Karpas-422 (cell line): ENCODE data around the gene NALCN. TPM values are rescaled to one million over a fixed set of nuclear protein-coding genes. Genes with fewer than 3 reads are reported as not detected.
A peak's percentile ranks its signal among the peaks of the same experiment; 100 is the strongest.

Experiments used
- DNase-seq: peaks from one replicate; pipeline ENCODE4 v3.0.0-alpha.2; 2015
- H2AFZ ChIP-seq: fragments of 200-600 bp; sonication (generic); 2 replicates; pipeline ENCODE4 v1.6.1; 2014; ENCODE audit warnings: antibody characterized with exemption, low read length, mixed read lengths
- H3K27ac ChIP-seq: fragments of 200-600 bp; sonication (generic); 2 replicates; pipeline ENCODE4 v1.5.1; 2014; ENCODE audit warnings: mild to moderate bottlenecking, low read length, moderate library complexity
- H3K27me3 ChIP-seq: fragments of 200-600 bp; sonication (generic); 2 replicates; pipeline ENCODE4 v1.6.1; 2014; ENCODE audit warnings: low read length, mixed read lengths
- H3K36me3 ChIP-seq: fragments of 200-600 bp; sonication (generic); 2 replicates; pipeline ENCODE4 v1.6.1; 2014; ENCODE audit warnings: low read length, mixed read lengths; ENCODE audit not compliant: insufficient read depth
- H3K4me1 ChIP-seq: fragments of 200-600 bp; sonication (generic); 2 replicates; pipeline ENCODE4 v1.6.1; 2014; ENCODE audit warnings: mild to moderate bottlenecking, low read length, mixed read lengths
- H3K4me2 ChIP-seq: fragments of 200-600 bp; sonication (generic); 2 replicates; pipeline ENCODE4 v1.6.1; 2014; ENCODE audit warnings: low read length, low read depth, mild to moderate bottlenecking; ENCODE audit not compliant: poor library complexity, severe bottlenecking
- H3K4me3 ChIP-seq: fragments of 200-600 bp; sonication (generic); 2 replicates; pipeline ENCODE4 v1.5.1; 2014; ENCODE audit warnings: mild to moderate bottlenecking, antibody characterized with exemption, low read length, mixed read lengths
- H3K79me2 ChIP-seq: fragments of 200-600 bp; sonication (generic); 2 replicates; pipeline ENCODE4 v1.6.1; 2014; ENCODE audit warnings: mild to moderate bottlenecking, low read length, mixed read lengths
- H3K9ac ChIP-seq: fragments of 200-600 bp; sonication (generic); 2 replicates; pipeline ENCODE4 v1.6.0; 2014; ENCODE audit warnings: low read length
- H3K9me2 ChIP-seq: fragments of 200-600 bp; sonication (generic), shearing (Covaris generic); replicated peaks from 2 replicates; pipeline ENCODE4 v1.6.0; 2014; ENCODE audit warnings: mild to moderate bottlenecking, low read length, moderate library complexity; ENCODE audit not compliant: insufficient read depth
- H3K9me3 ChIP-seq: fragments of 300-700, 200-600 bp; sonication (generic); 2 replicates; pipeline ENCODE4 v1.6.1; 2014; ENCODE audit warnings: low read length, mixed read lengths
- H4K20me1 ChIP-seq: fragments of 200-600 bp; sonication (generic); 2 replicates; pipeline ENCODE4 v1.6.1; 2014; ENCODE audit warnings: mild to moderate bottlenecking, antibody characterized with exemption, low read length, low read depth; ENCODE audit not compliant: insufficient read depth
- total RNA-seq: library from RNA; depleted of rRNA; stranded (reverse); fragments of >200 nt; shearing (Covaris generic); gene quantifications from 2 replicates; pipeline ENCODE4 v1.2.3, GENCODE V29; 2014; ENCODE audit warnings: low replicate concordance; rRNA removed

The NALCN gene
- total RNA-seq = 0.04 TPM in 1 of 2 replicates, not detected in the other

DNA sequence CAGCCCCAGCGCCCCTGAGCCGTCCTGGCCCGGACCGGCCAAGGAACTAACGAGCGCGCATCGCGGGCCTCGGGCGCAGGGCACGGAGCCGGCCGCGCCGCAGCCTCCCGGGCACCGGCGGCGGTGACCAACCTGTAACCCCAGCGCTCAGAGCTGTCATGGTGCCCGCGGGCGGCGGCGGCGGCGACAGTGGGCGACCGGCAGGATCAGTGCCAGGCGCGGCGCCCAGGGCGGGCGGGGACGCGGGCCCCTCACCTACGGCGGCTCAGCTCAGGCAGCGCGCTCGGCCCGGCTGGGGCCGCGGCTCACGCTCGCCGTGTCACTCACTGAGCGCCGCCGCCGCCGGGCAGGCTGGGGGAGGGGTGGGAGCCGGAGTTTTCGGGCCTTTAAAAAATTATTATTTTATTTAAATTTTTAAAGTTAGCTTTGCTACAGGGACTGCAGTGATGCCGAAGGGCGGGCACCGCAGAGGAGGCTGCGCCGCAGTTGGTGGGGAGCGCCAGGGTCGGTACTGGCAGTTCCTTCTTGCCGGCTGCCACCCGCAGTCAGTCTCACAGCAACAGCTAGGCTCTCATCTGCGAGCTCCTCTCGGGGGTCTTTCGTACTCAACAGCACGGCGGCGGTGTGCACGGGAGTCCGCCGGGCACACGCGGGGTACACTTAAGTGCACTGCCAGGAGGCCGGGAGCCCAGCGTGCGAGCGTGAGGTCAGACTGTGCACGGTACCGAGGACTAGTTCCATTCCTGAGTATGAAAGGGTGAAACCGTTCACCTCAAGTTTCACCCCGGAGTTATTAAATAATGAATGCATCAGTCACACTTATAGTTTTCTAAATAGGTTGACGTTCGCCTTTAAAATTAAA lies at the start of gene NALCN:
Gene NALCN (minus strand): TSS at position 328 of the 862 bp plus-strand sequence. CDS start 17,382 bp downstream, outside the sequence.
- H3K4me1 ChIP-seq = no peaks in the 10 kb centered on the region
- H3K36me3 ChIP-seq = no peaks in the 10 kb centered on the region
- no peak for DNase-seq
- H3K79me2 ChIP-seq = no peaks in the 10 kb centered on the region
- no peak within 1 kb of the TSS for H3K4me2 ChIP-seq
- no peak within 1 kb of the TSS for H2AFZ ChIP-seq
- H3K4me3 ChIP-seq = no peak within 1 kb of the TSS
- H4K20me1 ChIP-seq = no peaks in the 10 kb centered on the region
- no peak within 1 kb of the TSS for H3K9ac ChIP-seq
- H3K9me3 ChIP-seq = no peaks in the 10 kb centered on the region
- H3K27ac ChIP-seq = no peak within 1 kb of the TSS
- no peaks in the 10 kb centered on the region for H3K9me2 ChIP-seq
- H3K27me3 ChIP-seq = no peaks in the 10 kb centered on the region

DNA sequence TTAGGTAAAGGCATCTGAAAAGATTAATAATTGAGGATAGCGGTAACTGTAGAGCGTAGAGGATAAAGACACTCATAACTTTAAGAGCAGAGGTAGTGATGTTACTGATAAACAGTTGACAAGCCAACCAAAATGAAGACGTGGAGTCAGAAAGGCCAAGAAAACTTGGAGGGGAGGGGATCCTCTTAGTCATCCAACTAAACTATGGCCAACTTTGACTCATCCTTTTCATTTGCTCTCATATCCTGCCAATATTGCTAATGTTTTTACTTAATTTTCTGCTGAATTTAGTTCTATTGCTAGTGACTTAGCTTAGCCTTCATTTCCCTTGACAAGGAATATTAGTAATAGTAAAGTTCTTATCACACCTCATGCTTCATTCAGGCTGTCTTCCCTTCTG lies 49.6 kb upstream of the NALCN start:
- H3K27me3 ChIP-seq = no peaks in the 10 kb centered on the region
- DNase-seq = no peak
- no peak overlapping the region for H3K4me2 ChIP-seq
- no peak overlapping the region for H3K4me3 ChIP-seq
- no peaks in the 10 kb centered on the region for H3K9me2 ChIP-seq
- H3K27ac ChIP-seq = no peak overlapping the region
- H3K4me1 ChIP-seq = no peaks in the 10 kb centered on the region
- H2AFZ ChIP-seq = no peak overlapping the region
- H3K36me3 ChIP-seq = no peaks in the 10 kb centered on the region
- H3K9me3 ChIP-seq = no peaks in the 10 kb centered on the region
- no peaks in the 10 kb centered on the region for H3K79me2 ChIP-seq
- no peak overlapping the region for H3K9ac ChIP-seq
- H4K20me1 ChIP-seq = no peaks in the 10 kb centered on the region

DNA sequence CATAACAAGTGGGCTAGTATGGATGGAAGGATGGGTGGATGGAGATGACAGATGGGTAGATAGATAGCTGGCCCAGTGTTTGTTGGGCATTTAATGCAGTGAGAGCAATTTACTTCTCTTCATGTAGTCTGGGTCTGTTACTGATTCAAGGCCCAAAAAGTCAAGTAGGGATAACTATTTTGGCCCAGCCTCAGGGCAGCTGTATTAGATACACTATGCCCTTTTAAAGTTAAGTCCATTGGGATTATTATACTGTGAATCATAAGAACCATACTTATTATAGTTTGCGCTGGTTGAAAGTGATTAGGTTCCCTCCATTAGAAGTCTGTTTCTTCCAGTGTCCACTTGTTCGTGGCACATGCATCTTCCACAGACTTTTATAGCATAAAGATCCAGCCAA lies 40.9 kb upstream of the NALCN start:
- Histone ChIP-seq H3K9me3 (no peaks in the 10 kb centered on the region), H3K27ac (no peak overlapping the region), H4K20me1 (no peaks in the 10 kb centered on the region), H3K4me3 (no peak overlapping the region), H2AFZ (no peak overlapping the region), H3K9ac (no peak overlapping the region), H3K36me3 (no peaks in the 10 kb centered on the region), H3K4me1 (no peaks in the 10 kb centered on the region; the same call in 1 of the 2 replicates), H3K4me2 (no peak overlapping the region), H3K27me3 (no peaks in the 10 kb centered on the region), H3K79me2 (no peaks in the 10 kb centered on the region), H3K9me2 (0 out of 2 replicates have a peak, but pooled peaks cover 3% of the 10 kb centered on the region)
- DNase-seq = no peak

DNA sequence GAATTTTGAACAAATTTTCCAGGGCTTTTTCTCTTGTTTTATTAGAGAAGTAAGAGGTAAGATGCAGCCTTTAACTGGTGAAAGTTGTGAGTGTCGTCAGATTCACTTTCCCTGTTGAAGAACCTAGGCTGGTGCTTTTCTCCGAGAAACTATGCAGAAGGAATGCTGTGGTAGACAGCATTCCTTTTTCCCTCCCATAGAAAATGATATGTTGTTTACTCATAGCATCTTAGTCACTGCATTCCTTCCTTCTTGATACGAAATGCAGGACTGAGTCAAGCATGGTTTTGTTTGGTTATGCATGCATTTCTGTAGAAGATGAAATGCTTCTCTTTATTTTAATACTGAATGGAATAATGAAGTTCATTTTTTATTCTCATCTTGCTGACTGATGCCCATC lies 39.6 kb upstream of the NALCN start:
- Histone ChIP-seq H3K9me2 (0 out of 2 replicates have a peak, but pooled peaks cover 3% of the 10 kb centered on the region), H3K4me3 (no peak overlapping the region), H3K79me2 (no peaks in the 10 kb centered on the region), H3K27me3 (no peaks in the 10 kb centered on the region), H3K4me2 (no peak overlapping the region), H3K9ac (no peak overlapping the region), H3K36me3 (no peaks in the 10 kb centered on the region), H4K20me1 (no peaks in the 10 kb centered on the region), H2AFZ (no peak overlapping the region), H3K9me3 (no peaks in the 10 kb centered on the region), H3K4me1 (no peaks in the 10 kb centered on the region; the same call in 1 of the 2 replicates), H3K27ac (no peak overlapping the region)
- DNase-seq = no peak

DNA sequence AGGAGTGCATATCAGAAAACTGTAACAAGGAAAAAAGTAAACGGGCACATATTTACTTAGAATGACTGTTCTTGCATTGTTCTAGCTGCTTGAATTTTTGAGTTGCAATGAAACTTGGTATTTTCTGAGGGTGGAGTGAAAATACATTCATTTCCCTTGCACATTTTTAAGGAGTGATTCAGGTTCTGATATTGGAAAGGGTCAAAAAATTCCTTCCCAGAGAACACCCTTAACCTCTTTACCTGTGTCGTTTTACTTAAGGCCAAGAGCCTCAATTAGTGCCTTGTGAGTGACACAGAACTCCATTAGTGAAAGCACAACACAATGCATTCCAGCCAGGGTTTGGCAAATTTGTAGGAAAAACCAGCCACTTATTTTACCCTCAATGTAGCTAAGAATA lies 38.5 kb upstream of the NALCN start:
- Histone ChIP-seq H3K79me2 (no peaks in the 10 kb centered on the region), H3K9me2 (no peaks in the 10 kb centered on the region), H3K9me3 (no peaks in the 10 kb centered on the region), H3K36me3 (no peaks in the 10 kb centered on the region), H2AFZ (no peak overlapping the region), H3K4me1 (no peaks in the 10 kb centered on the region; the same call in 1 of the 2 replicates), H3K27me3 (no peaks in the 10 kb centered on the region), H3K4me3 (no peak overlapping the region), H3K27ac (no peak overlapping the region), H3K4me2 (no peak overlapping the region), H3K9ac (no peak overlapping the region), H4K20me1 (no peaks in the 10 kb centered on the region)
- DNase-seq = no peak

DNA sequence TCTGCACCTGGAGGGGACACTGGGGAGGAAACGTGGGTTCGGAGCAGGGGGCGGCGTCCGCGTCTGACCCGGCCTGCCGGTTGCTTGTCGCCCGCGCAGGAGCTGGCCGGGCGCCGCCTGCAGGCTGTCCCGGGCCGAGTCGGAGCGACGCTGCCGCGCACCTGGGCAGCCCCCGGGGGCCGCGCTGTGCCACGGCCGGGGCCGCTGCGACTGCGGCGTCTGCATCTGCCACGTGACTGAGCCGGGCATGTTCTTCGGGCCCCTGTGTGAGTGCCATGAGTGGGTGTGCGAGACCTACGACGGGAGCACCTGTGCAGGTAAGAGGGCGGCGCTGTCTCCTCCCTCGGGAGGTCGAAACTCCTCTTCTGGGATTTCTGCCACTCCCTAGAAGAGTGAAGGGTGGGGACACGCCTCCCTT lies 37.5 kb upstream of the NALCN start:
- no peak overlapping the region for H3K4me3 ChIP-seq
- no peaks in the 10 kb centered on the region for H3K27me3 ChIP-seq
- no peaks in the 10 kb centered on the region for H3K36me3 ChIP-seq
- no peak overlapping the region for H3K9ac ChIP-seq
- no peaks in the 10 kb centered on the region; the same call in 1 of the 2 replicates for H3K4me1 ChIP-seq
- no peaks in the 10 kb centered on the region for H4K20me1 ChIP-seq
- no peak for DNase-seq
- H3K27ac ChIP-seq = no peak overlapping the region
- no peaks in the 10 kb centered on the region for H3K79me2 ChIP-seq
- no peak overlapping the region for H2AFZ ChIP-seq
- H3K9me3 ChIP-seq = no peaks in the 10 kb centered on the region
- H3K9me2 ChIP-seq = no peaks in the 10 kb centered on the region
- peak overlapping the region; percentile 4 for H3K4me2 ChIP-seq

DNA sequence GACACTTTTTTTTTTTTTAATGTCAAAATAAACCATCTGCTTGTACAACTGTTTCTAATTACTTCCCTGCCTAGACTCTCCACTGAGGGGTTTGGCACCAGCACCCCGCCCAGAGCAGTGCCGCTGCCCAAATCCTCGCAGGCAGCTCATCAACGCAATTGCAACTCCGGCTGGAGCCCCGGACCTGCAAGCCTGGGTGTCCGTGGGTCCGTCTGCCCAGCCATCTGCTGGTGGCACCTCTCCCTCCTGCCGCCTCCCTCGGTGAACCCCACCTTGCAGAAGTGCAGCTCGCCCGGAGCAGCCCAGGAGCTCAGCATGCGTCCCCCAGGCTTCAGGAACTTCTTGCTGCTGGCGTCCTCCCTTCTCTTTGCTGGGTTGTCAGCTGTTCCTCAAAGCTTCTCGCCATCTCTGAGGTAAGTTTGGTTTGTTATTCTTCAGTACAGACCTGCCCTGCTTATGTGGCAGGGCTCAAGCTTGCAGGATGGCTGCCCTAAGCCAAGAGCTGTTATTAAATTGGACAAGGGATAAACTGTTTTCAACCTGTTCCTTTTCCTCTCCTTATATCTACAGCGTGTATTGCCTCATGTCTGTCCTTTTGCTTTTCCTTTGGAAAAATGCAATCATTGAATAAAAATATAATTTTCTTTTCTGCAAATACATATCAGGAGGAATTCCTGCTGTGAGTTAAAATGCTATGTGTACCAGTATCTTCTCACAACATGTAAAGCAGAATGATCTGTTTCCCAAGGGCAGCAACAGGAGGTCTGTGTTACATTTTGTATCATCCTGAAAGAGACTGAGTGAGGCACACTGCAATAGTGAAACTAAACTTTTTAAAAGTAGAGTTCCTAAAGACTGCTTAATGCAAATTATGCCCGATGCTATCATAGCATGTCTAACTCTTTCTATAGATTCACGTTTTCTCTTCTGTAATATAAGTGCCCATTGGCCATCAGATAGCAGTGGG lies 36.5 kb upstream of the NALCN start, which contains the start of gene ITGBL1:
Gene ITGBL1 (plus strand): TSS at position 157 of the 967 bp plus-strand sequence. CDS start 159 bp downstream, at position 316.
- Histone ChIP-seq H3K36me3 (no peaks in the 10 kb centered on the region), H3K9me3 (no peaks in the 10 kb centered on the region), H3K27ac (no peak within 1 kb of the TSS), H3K4me1 (no peaks in the 10 kb centered on the region; the same call in 1 of the 2 replicates), H3K4me3 (no peak within 1 kb of the TSS), H3K4me2 (peak within 1 kb of the TSS; percentile 4), H3K27me3 (no peaks in the 10 kb centered on the region), H3K79me2 (no peaks in the 10 kb centered on the region), H3K9ac (no peak within 1 kb of the TSS), H4K20me1 (no peaks in the 10 kb centered on the region), H2AFZ (no peak within 1 kb of the TSS), H3K9me2 (no peaks in the 10 kb centered on the region)
- no peak for DNase-seq
